ENCODE measurements around the gene DAB2IP. TPM values are rescaled to one million over a fixed set of nuclear protein-coding genes. Genes with fewer than 3 reads are reported as not detected.
A peak's percentile ranks its signal among the peaks of the same experiment; 100 is the strongest.

The DAB2IP gene
- total and polyA plus RNA-seq, 4 donors: 19.4 to 75.0 (median 28.7) TPM

DNA sequence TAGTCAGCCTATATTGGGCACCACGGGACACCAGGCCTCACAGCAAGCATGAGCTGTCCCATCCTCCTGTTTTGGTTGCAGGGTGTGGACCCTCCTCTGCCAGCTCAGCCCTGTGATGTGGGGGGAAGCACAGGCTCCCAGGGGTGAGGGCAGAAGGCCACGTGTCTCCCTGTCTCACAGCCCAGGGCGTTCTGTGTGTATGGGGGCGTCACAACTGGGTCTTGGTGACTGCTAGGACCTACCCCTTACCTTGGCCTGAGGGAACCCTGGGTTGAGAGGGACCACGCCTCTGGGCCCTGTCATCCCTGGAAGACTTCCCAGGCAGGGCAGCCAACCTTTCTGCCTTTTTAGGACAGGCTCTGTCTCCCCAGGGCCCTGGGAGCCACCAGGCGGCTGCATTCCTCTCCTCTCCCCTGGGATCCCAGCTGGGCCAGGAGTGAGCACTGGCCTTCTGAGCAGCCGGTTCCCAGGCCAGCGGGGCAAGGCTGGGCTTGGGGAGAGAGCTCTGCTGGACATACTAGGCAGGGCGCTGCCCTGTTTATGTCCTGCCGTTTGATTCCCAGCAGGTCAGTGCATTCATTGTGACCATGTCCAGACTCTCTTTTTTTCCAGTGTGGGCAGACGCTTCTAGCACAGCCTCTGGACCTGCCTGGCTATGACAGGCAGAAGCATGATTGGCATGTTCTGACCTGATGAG lies 97.4 kb downstream of the DAB2IP start:
- no peak for ATAC-seq (ENCODE audit: insufficient read depth, low FRiP score)
- no peaks in the 10 kb centered on the region for H3K27me3 ChIP-seq (ENCODE audit: control insufficient read depth in 3 of 3, insufficient read depth in 3 of 3, low read length in 2 of 3)
- WGBS, 2 donors: 76 to 87% methylated on average over 11 of the region's 11 CpGs
- peaks cover 0 to 4% (median 0%) of the 10 kb centered on the region in 4 donors for H3K36me3 ChIP-seq (ENCODE audit: control insufficient read depth in 4 of 4, insufficient read depth in 4 of 4, low read length in 4 of 4)
- H3K27ac ChIP-seq (ENCODE audit: low read depth in 1 of 2, low read length in 1 of 2): peak overlapping the region; percentile 52 to 61
- no peak overlapping the region for H3K9ac ChIP-seq (ENCODE audit: insufficient read depth in 1 of 2, low read length in 2 of 2)
- no peak overlapping the region for H3K4me3 ChIP-seq
- no peak for DNase-seq
- H3K4me1 ChIP-seq (ENCODE audit: control insufficient read depth in 5 of 5, insufficient read depth in 5 of 5, low read length in 5 of 5): peaks cover 17 to 48% (median 24%) of the 10 kb centered on the region in 5 donors
- TF ChIP-seq CTCF (IDR thresholded peaks at IDR 0.05; ENCODE audit: control extremely low read depth, extremely low read depth): no peak
- H3K9me3 ChIP-seq (ENCODE audit: control insufficient read depth in 4 of 4, insufficient read depth in 3 of 4, low read length in 3 of 4): no peaks in the 10 kb centered on the region

- Histone ChIP-seq H3K36me3 (ENCODE audit: control insufficient read depth in 4 of 4, insufficient read depth in 4 of 4, low read length in 4 of 4) (peaks cover 0 to 4% (median 0%) of the 10 kb centered on the region in 4 donors), H3K9ac (ENCODE audit: insufficient read depth in 1 of 2, low read length in 2 of 2) (no peak overlapping the region), H3K9me3 (ENCODE audit: control insufficient read depth in 4 of 4, insufficient read depth in 3 of 4, low read length in 3 of 4) (no peaks in the 10 kb centered on the region), H3K4me3 (no peak overlapping the region), H3K27ac (ENCODE audit: low read depth in 1 of 2, low read length in 1 of 2) (peak overlapping the region; percentile 52 to 61), H3K4me1 (ENCODE audit: control insufficient read depth in 5 of 5, insufficient read depth in 5 of 5, low read length in 5 of 5) (peaks cover 9 to 54% (median 20%) of the 10 kb centered on the region in 5 donors), H3K27me3 (ENCODE audit: control insufficient read depth in 3 of 3, insufficient read depth in 3 of 3, low read length in 2 of 3) (no peaks in the 10 kb centered on the region)
- no peak for DNase-seq
- no peak for TF ChIP-seq CTCF (IDR thresholded peaks at IDR 0.05; ENCODE audit: control extremely low read depth, extremely low read depth)
- no peak for ATAC-seq (ENCODE audit: insufficient read depth, low FRiP score)
- WGBS, 2 donors: 92 to 93% methylated on average over 10 of the region's 10 CpGs
Observed at GRCh38 chr9:121749614-121750013, 98.2 kb downstream of the DAB2IP start.

DNA sequence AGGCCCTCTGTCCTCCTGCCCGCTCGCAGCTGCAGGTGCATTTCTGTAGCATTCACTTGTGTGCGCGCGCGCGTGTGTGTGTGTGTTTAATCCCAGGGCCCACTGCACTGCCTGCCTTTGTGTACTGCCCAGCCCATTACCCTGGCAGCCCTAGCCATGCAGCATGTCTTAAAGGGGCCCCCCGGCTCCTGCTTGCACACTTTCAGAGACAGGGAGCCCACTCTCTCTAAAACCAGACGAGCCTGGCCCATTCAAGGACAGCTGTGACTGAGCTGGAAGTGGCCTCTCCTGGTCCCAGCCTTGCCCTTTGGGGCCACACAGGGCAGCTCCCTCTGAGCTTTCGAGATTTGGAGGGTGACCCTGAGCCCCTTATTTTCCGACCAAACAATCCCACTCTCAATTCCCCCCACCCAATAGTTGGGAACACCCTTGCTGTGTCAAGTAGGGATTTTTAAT lies 98.9 kb downstream of the DAB2IP start:
- Histone ChIP-seq H3K9ac (ENCODE audit: insufficient read depth in 1 of 2, low read length in 2 of 2) (no peak overlapping the region), H3K36me3 (ENCODE audit: control insufficient read depth in 4 of 4, insufficient read depth in 4 of 4, low read length in 4 of 4) (peaks cover 0 to 4% (median 0%) of the 10 kb centered on the region in 4 donors), H3K4me3 (no peak overlapping the region), H3K4me1 (ENCODE audit: control insufficient read depth in 5 of 5, insufficient read depth in 5 of 5, low read length in 5 of 5) (peaks cover 4 to 53% (median 14%) of the 10 kb centered on the region in 5 donors), H3K27me3 (ENCODE audit: control insufficient read depth in 3 of 3, insufficient read depth in 3 of 3, low read length in 2 of 3) (no peaks in the 10 kb centered on the region), H3K27ac (ENCODE audit: low read depth in 1 of 2, low read length in 1 of 2) (peak overlapping the region in 1 of 2 donors; percentile 28), H3K9me3 (ENCODE audit: control insufficient read depth in 4 of 4, insufficient read depth in 3 of 4, low read length in 3 of 4) (no peaks in the 10 kb centered on the region)
- TF ChIP-seq CTCF (IDR thresholded peaks at IDR 0.05; ENCODE audit: control extremely low read depth, extremely low read depth): no peak
- WGBS, 2 donors: 91 to 92% methylated on average over 11 of the region's 11 CpGs
- no peak for DNase-seq
- ATAC-seq (ENCODE audit: insufficient read depth, low FRiP score): no peak
